ENCODE measurements around the gene TTC16. TPM values are rescaled to one million over a fixed set of nuclear protein-coding genes. Genes with fewer than 3 reads are reported as not detected.

Gene TTC16
- total and polyA plus RNA-seq, 4 donors: 1.5 to 5.6 (median 2.7) TPM

- Histone ChIP-seq H3K36me3 (ENCODE audit: control insufficient read depth in 4 of 4, insufficient read depth in 4 of 4, low read length in 4 of 4) (peaks cover 0 to 30% (median 10%) of the 10 kb centered on the region in 4 donors), H3K9ac (ENCODE audit: insufficient read depth in 1 of 2, low read length in 2 of 2) (no peak overlapping the region), H3K27me3 (ENCODE audit: control insufficient read depth in 3 of 3, insufficient read depth in 3 of 3, low read length in 2 of 3) (no peaks in the 10 kb centered on the region), H3K4me3 (no peak overlapping the region), H3K4me1 (ENCODE audit: control insufficient read depth in 5 of 5, insufficient read depth in 5 of 5, low read length in 5 of 5) (no peaks in the 10 kb centered on the region), H3K27ac (ENCODE audit: low read depth in 1 of 2, low read length in 1 of 2) (no peak overlapping the region), H3K9me3 (ENCODE audit: control insufficient read depth in 4 of 4, insufficient read depth in 3 of 4, low read length in 3 of 4) (no peaks in the 10 kb centered on the region)
- TF ChIP-seq, protein P1, sequence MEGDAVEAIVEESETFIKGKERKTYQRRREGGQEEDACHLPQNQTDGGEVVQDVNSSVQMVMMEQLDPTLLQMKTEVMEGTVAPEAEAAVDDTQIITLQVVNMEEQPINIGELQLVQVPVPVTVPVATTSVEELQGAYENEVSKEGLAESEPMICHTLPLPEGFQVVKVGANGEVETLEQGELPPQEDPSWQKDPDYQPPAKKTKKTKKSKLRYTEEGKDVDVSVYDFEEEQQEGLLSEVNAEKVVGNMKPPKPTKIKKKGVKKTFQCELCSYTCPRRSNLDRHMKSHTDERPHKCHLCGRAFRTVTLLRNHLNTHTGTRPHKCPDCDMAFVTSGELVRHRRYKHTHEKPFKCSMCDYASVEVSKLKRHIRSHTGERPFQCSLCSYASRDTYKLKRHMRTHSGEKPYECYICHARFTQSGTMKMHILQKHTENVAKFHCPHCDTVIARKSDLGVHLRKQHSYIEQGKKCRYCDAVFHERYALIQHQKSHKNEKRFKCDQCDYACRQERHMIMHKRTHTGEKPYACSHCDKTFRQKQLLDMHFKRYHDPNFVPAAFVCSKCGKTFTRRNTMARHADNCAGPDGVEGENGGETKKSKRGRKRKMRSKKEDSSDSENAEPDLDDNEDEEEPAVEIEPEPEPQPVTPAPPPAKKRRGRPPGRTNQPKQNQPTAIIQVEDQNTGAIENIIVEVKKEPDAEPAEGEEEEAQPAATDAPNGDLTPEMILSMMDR (IDR thresholded peaks at IDR 0.05; ENCODE audit: control extremely low read depth, extremely low read depth): no peak
- no peak for ATAC-seq (ENCODE audit: insufficient read depth, low FRiP score)
- 95 to 97% methylated on average over 10 of the region's 10 CpGs for WGBS, 2 donors
- no peak for DNase-seq
Measured at GRCh38 chr9:127690735-127691134, 25.1 kb upstream of the TTC16 start.

GRCh38 chr9:127692071-127692470 is 23.8 kb upstream of the TTC16 start:
- H3K4me1 ChIP-seq (ENCODE audit: control insufficient read depth in 5 of 5, insufficient read depth in 5 of 5, low read length in 5 of 5): no peaks in the 10 kb centered on the region
- DNase-seq (no peak), ATAC-seq (ENCODE audit: insufficient read depth, low FRiP score) (no peak)
- no peak overlapping the region for H3K9ac ChIP-seq (ENCODE audit: insufficient read depth in 1 of 2, low read length in 2 of 2)
- peaks cover 0 to 28% (median 6%) of the 10 kb centered on the region in 4 donors for H3K36me3 ChIP-seq (ENCODE audit: control insufficient read depth in 4 of 4, insufficient read depth in 4 of 4, low read length in 4 of 4)
- no peaks in the 10 kb centered on the region for H3K27me3 ChIP-seq (ENCODE audit: control insufficient read depth in 3 of 3, insufficient read depth in 3 of 3, low read length in 2 of 3)
- no peak overlapping the region for H3K27ac ChIP-seq (ENCODE audit: low read depth in 1 of 2, low read length in 1 of 2)
- 88 to 89% methylated on average over 20 of the region's 20 CpGs for WGBS, 2 donors
- TF ChIP-seq, protein P1 (IDR thresholded peaks at IDR 0.05; ENCODE audit: control extremely low read depth, extremely low read depth): no peak
- no peaks in the 10 kb centered on the region for H3K9me3 ChIP-seq (ENCODE audit: control insufficient read depth in 4 of 4, insufficient read depth in 3 of 4, low read length in 3 of 4)
- no peak overlapping the region for H3K4me3 ChIP-seq

DNA sequence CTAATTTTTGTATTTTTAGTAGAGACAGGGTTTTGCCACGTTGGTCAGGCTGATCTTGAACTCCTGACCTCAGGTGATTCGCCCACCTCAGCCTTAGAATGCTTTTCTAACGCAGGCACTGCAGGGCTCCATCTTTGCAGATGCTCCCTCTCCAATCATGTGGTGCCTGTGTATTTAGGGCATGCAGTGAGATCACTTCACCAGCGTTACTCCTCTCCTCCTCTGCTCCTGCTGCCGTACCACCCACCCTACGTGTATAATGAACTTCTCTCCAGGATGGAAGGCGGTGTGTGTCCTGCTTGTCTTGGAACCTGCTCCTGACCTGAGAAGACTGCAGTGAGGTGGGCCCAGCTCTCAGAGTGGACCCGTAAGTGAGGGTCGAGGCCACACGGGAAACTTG is 22.7 kb upstream of the TTC16 start:
- H3K4me3 ChIP-seq: no peak overlapping the region
- ATAC-seq (ENCODE audit: insufficient read depth, low FRiP score) (no peak), DNase-seq (no peak)
- peaks cover 0 to 22% (median 5%) of the 10 kb centered on the region in 4 donors for H3K36me3 ChIP-seq (ENCODE audit: control insufficient read depth in 4 of 4, insufficient read depth in 4 of 4, low read length in 4 of 4)
- H3K27me3 ChIP-seq (ENCODE audit: control insufficient read depth in 3 of 3, insufficient read depth in 3 of 3, low read length in 2 of 3): no peaks in the 10 kb centered on the region
- no peaks in the 10 kb centered on the region for H3K9me3 ChIP-seq (ENCODE audit: control insufficient read depth in 4 of 4, insufficient read depth in 3 of 4, low read length in 3 of 4)
- WGBS, 2 donors: 88 to 91% methylated on average over 10 of the region's 10 CpGs
- H3K27ac ChIP-seq (ENCODE audit: low read depth in 1 of 2, low read length in 1 of 2): no peak overlapping the region
- TF ChIP-seq, protein P1 (IDR thresholded peaks at IDR 0.05; ENCODE audit: control extremely low read depth, extremely low read depth): no peak
- H3K9ac ChIP-seq (ENCODE audit: insufficient read depth in 1 of 2, low read length in 2 of 2): no peak overlapping the region
- no peaks in the 10 kb centered on the region for H3K4me1 ChIP-seq (ENCODE audit: control insufficient read depth in 5 of 5, insufficient read depth in 5 of 5, low read length in 5 of 5)

- Histone ChIP-seq H3K9ac (ENCODE audit: insufficient read depth in 1 of 2, low read length in 2 of 2) (no peak overlapping the region), H3K4me1 (ENCODE audit: control insufficient read depth in 5 of 5, insufficient read depth in 5 of 5, low read length in 5 of 5) (no peaks in the 10 kb centered on the region), H3K27me3 (ENCODE audit: control insufficient read depth in 3 of 3, insufficient read depth in 3 of 3, low read length in 2 of 3) (no peaks in the 10 kb centered on the region), H3K36me3 (ENCODE audit: control insufficient read depth in 4 of 4, insufficient read depth in 4 of 4, low read length in 4 of 4) (peaks cover 0 to 20% (median 4%) of the 10 kb centered on the region in 4 donors), H3K9me3 (ENCODE audit: control insufficient read depth in 4 of 4, insufficient read depth in 3 of 4, low read length in 3 of 4) (no peaks in the 10 kb centered on the region), H3K4me3 (no peak overlapping the region), H3K27ac (ENCODE audit: low read depth in 1 of 2, low read length in 1 of 2) (no peak overlapping the region)
- DNase-seq (no peak), ATAC-seq (ENCODE audit: insufficient read depth, low FRiP score) (no peak)
- TF ChIP-seq, protein P1 (IDR thresholded peaks at IDR 0.05; ENCODE audit: control extremely low read depth, extremely low read depth): no peak
- 92 to 96% methylated on average over 4 of the region's 4 CpGs for WGBS, 2 donors
Measured at GRCh38 chr9:127693697-127694096, 22.2 kb upstream of the TTC16 start.
